Stimulated activated CD4-positive, alpha-beta T cell treated with anti-CD3 and anti-CD28 coated beads, Interleukin-1b, Interleukin-23, amount 100 ng/mL, for 24 hours (primary cell): Measurements from ENCODE around the gene GARRE1.
A peak's percentile ranks its signal among the peaks of the same experiment; 100 is the strongest.
"Not testable (repeated sequence)": the region's sequence is repeated elsewhere in the genome, so short reads cannot be mapped to it uniquely, and the experiment has no call there.

Source experiments
- DNase-seq, 4 experiments: peaks; one replicate each; pipeline ENCODE4 v3.0.0-alpha.2; 2020; ENCODE audit warnings: low read depth in 4 of 4, low spot score in 1 of 4

The GARRE1 gene, protein sequence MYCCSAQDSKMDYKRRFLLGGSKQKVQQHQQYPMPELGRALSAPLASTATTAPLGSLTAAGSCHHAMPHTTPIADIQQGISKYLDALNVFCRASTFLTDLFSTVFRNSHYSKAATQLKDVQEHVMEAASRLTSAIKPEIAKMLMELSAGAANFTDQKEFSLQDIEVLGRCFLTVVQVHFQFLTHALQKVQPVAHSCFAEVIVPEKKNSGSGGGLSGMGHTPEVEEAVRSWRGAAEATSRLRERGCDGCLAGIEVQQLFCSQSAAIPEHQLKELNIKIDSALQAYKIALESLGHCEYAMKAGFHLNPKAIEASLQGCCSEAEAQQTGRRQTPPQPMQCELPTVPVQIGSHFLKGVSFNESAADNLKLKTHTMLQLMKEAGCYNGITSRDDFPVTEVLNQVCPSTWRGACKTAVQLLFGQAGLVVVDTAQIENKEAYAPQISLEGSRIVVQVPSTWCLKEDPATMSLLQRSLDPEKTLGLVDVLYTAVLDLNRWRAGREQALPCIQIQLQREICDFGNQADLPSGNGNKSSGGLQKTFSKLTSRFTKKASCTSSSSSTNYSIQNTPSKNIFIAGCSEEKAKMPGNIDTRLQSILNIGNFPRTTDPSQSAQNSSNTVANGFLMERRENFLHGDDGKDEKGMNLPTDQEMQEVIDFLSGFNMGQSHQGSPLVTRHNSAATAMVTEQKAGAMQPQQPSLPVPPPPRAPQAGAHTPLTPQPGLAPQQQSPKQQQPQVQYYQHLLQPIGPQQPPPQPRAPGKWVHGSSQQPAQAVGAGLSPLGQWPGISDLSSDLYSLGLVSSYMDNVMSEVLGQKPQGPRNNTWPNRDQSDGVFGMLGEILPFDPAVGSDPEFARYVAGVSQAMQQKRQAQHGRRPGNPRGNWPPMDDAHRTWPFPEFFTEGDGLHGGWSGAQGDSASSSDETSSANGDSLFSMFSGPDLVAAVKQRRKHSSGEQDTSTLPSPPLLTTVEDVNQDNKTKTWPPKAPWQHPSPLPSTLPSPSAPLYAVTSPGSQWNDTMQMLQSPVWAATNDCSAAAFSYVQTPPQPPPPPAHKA (N-terminal part only)

DNA sequence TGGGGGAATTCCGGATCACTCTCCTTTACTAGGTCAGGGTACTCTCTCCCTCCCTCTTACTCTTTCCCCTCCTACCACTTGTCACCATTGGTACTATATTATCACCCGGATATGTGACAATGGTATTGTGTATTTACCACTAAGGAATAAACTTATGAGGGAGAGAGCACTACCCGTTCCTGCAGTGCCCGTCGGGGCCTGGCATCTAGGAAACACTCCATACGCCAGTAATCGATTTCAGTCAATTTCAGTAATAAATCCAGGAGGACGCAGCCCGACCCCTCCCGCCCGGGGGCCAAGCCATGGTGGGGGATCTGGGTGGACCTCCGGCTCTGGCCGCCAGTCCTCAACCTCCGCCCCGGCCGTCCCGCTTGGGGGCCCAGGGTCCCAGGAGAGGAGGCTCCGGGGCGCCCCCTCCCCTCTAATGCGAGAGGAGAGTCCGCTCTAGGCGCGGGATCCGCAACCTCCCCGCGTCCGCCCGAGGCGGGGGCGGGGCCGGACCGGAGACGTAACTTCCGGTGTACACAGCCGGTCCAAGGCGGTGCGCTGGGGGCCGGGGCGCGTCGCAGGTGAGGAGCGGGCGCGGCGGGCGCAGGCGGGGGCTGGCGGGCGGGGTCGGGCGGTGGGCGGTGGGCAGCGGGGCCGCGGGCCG, at the start of gene GARRE1:
TSS of gene GARRE1 (plus strand) at position 509 of the 652 bp plus-strand sequence. CDS start 45,920 bp downstream, outside the sequence.
- peak; percentile 68 to 86 (median 76) for DNase-seq

DNA sequence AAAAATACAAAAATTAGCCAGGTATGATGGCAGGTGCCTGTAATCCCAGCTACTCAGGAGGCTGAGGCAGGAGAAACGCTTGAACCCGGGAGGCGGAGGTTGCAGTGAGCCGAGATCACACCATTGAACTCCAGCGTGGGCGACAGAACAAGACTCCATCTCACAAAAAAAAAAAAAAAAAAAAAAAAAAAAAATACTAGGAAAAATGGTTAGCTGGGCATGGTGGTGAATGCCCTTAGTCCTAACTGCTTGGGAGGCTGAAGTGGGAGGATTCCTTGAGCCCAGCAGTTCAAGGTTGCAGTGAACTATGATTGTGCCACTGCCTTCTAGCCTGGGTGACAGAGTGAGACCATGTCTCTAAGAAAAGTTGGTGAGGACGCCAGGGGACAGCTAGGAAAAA, 49.0 kb upstream of the GARRE1 start:
- not testable (repeated sequence) for DNase-seq

DNA sequence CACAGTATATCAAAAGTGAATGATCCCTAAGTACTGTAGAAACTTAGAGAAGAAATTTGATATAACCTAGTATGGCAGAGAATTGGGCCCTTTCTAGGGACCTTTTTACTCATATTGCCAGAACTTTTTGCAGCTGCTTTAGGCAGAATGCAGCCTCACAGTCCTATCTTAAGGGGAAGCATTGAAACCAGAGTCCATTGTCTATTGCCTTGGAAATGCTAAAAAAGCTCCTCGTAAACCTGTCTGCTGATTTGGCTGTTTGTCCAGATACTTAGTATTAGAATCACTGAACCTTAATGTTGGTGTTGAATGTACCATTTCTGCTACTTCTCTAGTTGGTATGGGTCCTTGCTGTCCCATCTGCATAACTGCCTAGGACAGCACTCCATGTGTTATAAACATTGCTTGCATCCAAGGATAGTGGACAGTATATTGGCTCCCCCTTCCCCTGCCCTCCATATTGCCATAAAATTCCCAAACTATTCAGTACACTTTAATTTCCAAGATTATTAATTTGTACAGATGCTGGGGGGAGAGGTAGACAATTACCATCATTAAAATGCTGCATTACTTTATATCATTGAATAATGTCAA, 46.0 kb upstream of the GARRE1 start:
- no peak for DNase-seq

DNA sequence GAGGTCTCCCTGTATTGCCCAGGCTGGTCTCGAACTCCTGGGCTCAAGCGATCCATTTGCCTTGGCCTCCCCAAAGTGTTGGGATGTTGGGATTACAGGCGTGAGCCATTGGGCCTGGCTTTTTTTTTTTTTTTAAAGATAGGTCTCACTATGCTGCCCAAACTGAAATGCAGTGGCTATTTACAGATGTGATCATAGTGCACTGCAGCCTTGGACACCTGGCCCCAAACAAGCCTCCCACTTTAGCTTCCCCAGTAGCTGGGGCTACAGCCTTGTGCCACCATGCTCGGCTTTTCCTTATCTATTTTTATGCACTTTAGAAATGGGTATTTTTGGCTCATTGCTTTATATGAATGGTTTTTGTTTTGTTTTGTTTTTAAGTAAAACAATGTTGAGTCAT, 44.6 kb upstream of the GARRE1 start:
- no peak for DNase-seq

DNA sequence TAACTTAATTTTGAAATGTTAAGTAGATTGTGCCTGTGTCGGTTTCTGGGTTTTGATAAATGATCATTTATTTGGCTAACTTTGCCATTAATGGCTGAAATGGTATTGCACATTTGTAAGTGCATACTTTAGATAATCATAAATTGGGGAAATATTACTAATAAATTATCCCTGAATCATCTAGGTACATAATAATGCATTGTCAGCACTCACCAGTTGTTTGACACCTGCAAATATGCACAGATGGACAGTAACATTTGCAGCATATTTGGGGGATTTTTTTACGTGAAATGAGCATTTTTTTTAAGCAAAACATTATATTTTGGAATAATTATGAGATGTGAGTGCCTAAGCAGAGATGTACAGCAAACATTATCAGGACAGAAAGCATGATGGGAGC, 41.1 kb upstream of the GARRE1 start:
- no peak for DNase-seq

DNA sequence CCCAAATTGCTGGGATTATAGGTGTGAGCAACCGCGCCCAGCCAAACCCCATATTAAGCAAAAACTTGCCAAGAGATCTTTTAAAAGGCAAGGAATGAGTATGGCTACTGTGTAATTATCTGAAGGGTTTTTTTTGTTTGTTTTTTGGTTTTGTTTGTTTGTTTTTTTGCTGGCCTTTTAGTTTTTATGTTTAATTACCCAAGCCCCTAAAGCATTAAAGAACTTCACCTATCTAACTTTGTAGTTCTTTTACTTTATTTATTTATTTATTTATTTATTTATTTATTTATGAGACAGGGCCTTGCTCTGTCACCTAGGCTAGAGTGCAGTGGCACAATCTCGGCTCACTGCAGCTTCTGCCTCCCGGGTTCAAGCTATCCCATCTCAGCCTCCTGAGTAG, 40.3 kb upstream of the GARRE1 start:
- no peak for DNase-seq

DNA sequence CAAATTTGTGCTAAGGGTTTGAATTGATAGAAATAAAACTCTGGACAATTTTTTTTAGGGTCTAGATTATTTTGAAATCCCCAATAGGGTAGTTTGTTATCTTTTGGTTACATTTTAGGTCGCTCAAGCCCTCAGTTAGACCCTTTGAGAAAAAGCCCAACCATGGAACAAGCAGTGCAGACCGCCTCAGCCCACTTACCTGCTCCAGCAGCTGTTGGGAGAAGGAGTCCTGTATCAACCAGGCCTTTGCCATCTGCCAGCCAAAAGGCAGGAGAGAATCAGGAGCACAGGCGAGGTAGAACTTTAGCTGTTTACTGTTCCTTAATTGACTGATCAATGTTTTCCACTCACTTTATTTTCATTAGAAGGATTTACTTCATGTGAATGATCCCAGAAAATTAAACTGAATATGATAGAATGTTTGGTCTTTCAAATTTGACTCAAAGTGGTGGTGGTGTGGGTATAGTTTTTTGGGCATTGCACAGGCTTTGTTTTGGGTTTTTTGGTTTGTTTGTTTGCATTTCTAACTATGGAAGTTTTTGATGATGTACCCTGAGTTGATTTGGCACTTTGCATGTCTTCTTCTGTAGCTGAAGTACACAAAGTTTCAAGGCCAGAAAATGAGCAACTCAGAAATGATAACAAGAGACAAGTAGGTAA, 39.2 kb upstream of the GARRE1 start:
- DNase-seq = no peak

DNA sequence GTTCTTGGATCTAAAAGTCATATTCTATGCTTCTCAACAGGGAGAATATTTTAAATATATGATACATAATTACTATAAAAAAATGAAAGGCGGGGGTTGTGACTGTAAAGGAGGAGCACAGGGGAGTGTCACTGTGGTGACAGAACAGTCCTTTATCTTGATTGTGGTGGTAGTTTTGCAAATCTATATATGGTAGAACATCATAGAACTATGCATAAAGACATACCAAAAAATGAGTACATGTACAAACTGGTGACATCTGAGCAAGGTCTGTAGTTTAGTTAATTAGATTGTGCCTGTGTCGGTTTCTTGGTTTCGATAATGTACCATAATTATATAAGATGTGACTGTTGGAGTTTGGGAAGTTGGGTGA, 38.7 kb upstream of the GARRE1 start:
- no peak for DNase-seq

DNA sequence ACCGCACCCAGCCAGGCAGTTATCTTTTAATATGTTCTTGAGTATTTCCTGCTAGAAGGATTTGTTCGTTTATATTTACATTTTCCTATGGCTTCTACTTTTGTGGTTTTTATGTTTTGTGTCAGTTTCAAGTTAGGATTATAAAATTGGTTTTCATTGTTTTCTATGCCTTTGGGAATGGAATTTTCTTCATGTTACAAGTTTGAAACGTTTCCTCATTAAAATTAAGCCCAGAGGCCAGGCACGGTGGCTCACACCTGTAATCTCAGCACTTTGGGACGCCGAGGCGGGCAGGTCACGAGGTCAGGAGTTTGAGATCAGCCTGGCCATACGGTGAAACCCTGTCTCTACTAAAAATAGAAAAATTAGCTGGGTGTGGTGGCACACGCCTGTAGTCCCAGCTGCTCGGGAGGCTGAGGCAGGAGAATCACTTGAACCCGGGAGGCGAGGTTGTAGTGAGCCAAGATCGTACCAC, 37.6 kb upstream of the GARRE1 start:
- not testable (repeated sequence) for DNase-seq

DNA sequence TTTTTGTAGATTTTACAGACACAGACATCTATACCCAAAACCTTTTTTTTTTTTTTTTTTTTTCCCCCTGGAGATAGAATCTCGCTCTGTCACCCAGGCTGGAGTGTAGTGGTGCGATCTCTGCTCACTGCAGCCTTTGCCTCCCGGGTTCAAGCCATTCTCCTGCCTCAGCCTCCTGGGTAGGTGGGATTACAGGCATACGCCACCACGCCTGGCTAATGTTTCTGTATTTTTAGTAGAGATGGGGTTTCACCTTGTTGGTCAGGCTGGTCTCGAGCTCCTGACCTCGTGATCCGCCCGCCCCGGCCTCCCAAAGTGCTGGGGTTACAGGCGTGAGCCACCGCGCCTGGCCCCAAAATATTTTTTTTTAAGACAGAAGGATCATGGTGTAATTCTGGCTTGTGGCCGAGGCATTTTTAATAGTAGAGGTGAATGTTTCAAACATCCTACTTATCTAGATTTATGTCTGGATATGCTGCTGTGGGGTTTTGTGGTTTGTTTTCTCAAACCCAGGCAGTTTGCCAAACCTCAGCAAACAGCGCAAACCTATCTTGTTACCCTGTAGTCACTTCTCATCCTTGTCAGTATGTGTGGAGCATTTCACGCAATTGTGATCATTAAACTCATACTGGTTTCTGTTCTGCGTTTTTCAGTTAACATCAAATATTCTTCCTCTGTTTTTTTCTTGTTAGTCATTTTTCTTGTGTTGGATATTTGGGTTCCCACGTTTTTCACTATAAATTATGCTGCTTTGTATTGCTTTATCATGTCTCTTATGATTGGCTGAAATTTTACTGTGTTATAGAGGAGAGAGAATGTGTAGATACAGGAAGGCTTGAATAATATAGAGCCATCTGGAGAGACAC, 36.2 kb upstream of the GARRE1 start:
- peak in 3 of 4 experiments; percentile 23 to 45 (median 30) for DNase-seq

DNA sequence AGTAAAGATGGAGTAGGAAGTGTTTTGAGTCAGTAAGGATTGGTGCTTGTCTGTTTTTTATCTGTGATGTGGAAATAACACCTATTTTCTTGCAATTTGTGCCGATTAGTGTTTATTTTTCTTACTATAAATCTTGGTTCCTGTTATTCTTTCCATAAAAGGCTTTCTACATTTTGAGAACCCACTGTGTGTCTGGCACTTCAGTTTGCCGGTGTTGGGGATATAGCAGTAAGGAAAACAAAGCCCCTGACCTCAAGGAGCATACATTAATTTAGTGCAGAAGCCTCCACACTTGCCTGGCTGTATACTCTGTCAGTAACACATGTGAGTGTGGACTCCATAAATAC, 35.6 kb upstream of the GARRE1 start:
- DNase-seq = no peak

DNA sequence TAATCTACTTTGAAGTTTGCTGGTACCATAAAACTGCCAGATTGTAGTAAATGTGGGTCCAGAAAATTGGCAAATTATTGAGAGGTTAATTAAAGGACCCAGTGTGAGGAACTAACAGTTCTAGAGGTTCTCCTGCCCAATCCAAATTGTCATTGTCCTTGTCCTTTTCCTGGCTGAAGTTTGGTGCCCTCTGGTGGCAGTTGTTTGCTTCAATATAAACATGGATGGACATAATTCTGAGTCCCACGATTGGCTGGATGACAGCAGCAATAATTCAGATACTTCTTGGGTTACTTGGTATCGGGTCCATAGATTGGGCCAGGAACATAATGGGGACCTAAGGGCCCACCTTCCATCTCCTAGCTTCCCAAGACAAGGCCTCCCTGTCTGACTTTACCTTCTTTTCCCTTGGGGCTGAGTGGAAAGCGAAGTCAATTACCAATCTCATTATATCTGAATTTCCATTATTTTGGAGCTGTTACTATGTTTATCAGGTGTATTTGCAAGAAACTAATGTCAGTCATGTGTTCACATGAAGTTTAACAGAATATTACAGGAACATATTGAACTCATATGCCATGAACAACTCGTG, 33.8 kb upstream of the GARRE1 start:
- DNase-seq = peak; percentile 29 to 55 (median 38)

DNA sequence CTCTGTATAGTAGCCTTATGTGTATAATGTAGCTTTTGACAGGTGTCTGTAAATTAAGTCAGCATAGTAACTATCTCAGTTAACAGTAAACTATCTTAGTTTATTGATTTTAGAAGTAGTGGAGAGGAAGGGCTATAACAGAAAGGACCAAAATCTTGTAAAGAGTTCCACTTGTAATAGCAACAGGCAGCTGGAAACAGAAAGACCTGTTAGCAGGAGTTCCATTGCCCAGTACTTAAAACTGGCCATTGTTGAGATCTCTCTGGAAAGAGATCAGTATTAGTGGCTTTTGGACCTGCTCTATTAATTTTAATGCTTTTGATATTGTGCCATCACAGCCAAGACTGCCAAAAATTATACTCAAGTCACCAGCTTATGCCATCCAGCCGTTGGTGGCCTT, 32.0 kb upstream of the GARRE1 start:
- DNase-seq = no peak

DNA sequence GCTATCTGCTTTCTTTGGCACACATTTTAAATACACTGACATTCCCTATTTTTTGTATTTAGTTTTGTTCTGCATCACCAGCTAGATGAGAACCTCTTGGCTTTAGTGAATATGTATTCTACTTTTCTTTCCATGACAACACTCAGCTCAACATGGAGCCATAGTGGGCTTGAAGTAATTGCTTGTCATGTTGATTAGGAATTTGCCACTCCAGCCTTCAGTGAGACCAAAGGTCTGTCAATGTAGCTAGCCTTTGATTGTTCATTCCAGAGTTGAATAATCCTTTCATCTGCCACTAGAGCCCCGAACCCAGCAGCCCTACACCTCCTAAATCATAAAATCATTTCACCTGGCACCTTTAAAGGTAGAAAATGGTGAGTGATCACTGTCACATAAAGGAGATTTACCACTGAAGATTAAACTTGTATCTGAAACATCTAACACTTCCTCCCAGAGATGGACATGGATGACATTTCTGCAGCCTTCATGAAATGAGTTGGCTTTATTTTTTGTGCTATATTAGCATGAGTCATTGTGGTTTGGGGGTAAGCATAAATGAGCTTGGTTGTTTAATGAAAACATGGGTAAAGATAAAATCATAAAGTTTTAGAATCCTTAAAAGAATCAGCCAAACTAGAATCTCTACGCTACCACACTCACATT, 29.2 kb upstream of the GARRE1 start:
- no peak for DNase-seq

DNA sequence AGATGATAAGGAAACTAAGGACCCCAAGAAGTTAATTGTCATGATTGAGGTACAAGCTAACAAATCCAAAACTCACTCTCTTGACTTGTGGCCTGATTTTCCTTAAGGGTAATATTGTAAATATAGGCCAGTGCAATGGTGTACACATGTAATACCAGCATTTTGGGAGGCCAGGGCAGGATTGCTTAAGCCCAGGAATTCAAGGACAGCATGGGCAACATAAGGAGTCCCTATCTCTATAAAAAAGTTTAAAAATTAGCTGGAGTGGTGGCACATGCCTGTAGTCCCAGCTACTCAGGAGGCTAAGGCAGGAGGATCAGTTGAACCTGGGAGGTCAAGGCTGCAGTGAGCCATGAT, 28.7 kb upstream of the GARRE1 start:
- DNase-seq = no peak

DNA sequence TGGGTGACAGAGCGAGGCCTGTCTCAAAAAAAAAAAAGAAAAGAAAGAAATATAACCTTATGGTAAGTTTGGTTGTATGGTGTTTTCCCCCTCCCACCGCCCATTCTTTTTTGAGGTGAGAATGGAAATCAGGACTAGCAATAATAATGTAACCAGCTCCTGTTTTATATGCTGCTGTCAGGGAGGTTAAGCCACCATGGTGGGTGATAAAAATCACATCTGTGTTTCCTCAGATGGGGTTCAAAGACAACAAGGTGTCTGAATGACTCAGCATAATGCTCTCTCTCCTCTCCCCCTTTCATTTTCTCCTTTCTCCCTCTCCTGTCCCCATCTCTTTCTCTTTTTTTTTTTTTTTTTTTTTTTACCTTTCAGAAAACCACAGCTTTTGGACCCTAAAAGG, 28.3 kb upstream of the GARRE1 start:
- DNase-seq = no peak

DNA sequence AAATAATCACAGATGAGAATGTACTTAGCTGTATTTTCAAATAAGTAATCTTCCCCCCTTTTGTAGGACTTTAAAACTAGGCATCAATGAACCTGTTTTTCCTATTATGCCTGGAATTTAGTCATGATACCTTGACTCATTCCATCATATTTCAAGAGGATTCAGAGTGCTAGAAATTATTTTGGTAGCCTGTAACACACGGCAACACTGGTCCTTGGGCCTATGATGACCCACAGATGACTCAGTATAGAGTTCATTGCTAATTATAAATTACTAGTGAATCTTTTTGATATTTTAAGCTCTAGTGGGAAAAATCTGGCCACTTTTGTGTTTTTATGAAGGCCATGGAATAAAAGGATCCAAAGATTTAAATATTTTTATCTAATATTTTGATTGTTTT, 26.0 kb upstream of the GARRE1 start:
- no peak for DNase-seq

DNA sequence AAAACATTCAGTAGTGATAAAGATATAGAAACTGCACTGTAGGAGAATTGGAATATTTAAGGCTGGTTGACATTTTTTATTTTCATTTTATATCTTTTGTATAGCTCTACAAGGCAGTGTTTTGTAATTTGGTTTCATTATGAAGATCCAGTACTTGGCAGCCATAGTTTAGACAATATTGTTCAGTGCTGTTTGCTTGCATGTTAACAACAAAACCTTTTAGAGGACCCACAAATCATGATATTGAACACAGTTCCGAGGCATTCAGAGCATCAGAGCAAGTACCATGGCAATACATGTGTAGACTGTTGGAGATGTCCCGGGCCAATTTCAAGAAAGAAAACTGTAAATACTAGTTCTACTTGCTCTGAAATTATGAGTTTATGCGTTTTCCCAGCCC, 25.6 kb upstream of the GARRE1 start:
- no peak for DNase-seq

DNA sequence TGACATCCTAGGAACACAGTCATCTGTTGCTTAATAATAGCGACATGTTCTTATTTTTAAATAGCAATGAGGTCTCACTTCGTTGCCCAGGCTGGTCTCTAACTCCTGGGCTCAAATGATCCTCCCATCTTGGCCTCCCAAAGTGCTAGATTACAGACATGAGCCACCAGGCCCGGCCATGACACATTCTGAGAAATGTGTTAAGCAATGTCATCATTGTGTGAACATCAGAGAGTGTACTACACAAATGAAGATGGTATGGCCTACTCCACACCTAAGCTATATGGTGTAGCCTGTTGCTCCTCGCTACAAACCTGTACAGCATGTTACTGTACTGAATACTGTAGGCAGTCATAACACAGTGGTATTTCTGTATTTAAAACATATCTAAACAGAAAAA, 24.6 kb upstream of the GARRE1 start:
- no peak for DNase-seq
